Measurements from ENCODE around the gene ARHGAP32.

The ARHGAP32 gene

GRCh38 chr11:128942272-128942612 lies 249.9 kb downstream of the ARHGAP32 start:
- no peak overlapping the region for H3K4me3 ChIP-seq (ENCODE audit: low read length)

GRCh38 chr11:128941573-128942271 lies 250.4 kb downstream of the ARHGAP32 start:
- peaks cover 4% of the 10 kb centered on the region for H3K27me3 ChIP-seq (ENCODE audit: control insufficient read depth, insufficient read depth, low read length)
- no peaks in the 10 kb centered on the region for H3K9me3 ChIP-seq (ENCODE audit: control insufficient read depth, low read length)
- no peaks in the 10 kb centered on the region for H3K36me3 ChIP-seq (ENCODE audit: control insufficient read depth, insufficient read depth, low read length)
- H3K4me1 ChIP-seq (ENCODE audit: control insufficient read depth, insufficient read depth, low read length), result no peaks in the 10 kb centered on the region
- H3K4me3 ChIP-seq (ENCODE audit: low read length), result no peak overlapping the region
- H3K9ac ChIP-seq (ENCODE audit: low read length), result no peak overlapping the region

More at GRCh38 chr11:128942272-128942612, 249.9 kb downstream of the ARHGAP32 start:
- no peaks in the 10 kb centered on the region for H3K4me1 ChIP-seq (ENCODE audit: control insufficient read depth, insufficient read depth, low read length)
- no peaks in the 10 kb centered on the region for H3K36me3 ChIP-seq (ENCODE audit: control insufficient read depth, insufficient read depth, low read length)
- H3K9ac ChIP-seq (ENCODE audit: low read length), result no peak overlapping the region
- no peaks in the 10 kb centered on the region for H3K9me3 ChIP-seq (ENCODE audit: control insufficient read depth, low read length)
- peaks cover 4% of the 10 kb centered on the region for H3K27me3 ChIP-seq (ENCODE audit: control insufficient read depth, insufficient read depth, low read length)

GRCh38 chr11:128941110-128941509 lies 251.0 kb downstream of the ARHGAP32 start:
- no peak overlapping the region for H3K4me3 ChIP-seq (ENCODE audit: low read length)
- H3K9ac ChIP-seq (ENCODE audit: low read length), result no peak overlapping the region
- no peaks in the 10 kb centered on the region for H3K4me1 ChIP-seq (ENCODE audit: control insufficient read depth, insufficient read depth, low read length)
- no peaks in the 10 kb centered on the region for H3K9me3 ChIP-seq (ENCODE audit: control insufficient read depth, low read length)
- peaks cover 4% of the 10 kb centered on the region for H3K27me3 ChIP-seq (ENCODE audit: control insufficient read depth, insufficient read depth, low read length)
- no peaks in the 10 kb centered on the region for H3K36me3 ChIP-seq (ENCODE audit: control insufficient read depth, insufficient read depth, low read length)

- Histone ChIP-seq H3K27me3 (ENCODE audit: control insufficient read depth, insufficient read depth, low read length) (peaks cover 4% of the 10 kb centered on the region), H3K4me3 (ENCODE audit: low read length) (no peak overlapping the region)
These were observed 251.5 kb downstream of the ARHGAP32 start for GRCh38 chr11:128940603-128941002.

GRCh38 chr11:128940156-128940555 lies 252.0 kb downstream of the ARHGAP32 start:
- Histone ChIP-seq H3K27me3 (ENCODE audit: control insufficient read depth, insufficient read depth, low read length) (peaks cover 4% of the 10 kb centered on the region), H3K4me1 (ENCODE audit: control insufficient read depth, insufficient read depth, low read length) (no peaks in the 10 kb centered on the region), H3K4me3 (ENCODE audit: low read length) (no peak overlapping the region), H3K9ac (ENCODE audit: low read length) (no peak overlapping the region), H3K9me3 (ENCODE audit: control insufficient read depth, low read length) (no peaks in the 10 kb centered on the region), H3K36me3 (ENCODE audit: control insufficient read depth, insufficient read depth, low read length) (no peaks in the 10 kb centered on the region)

More at GRCh38 chr11:128940603-128941002, 251.5 kb downstream of the ARHGAP32 start:
- Histone ChIP-seq H3K9me3 (ENCODE audit: control insufficient read depth, low read length) (no peaks in the 10 kb centered on the region), H3K9ac (ENCODE audit: low read length) (no peak overlapping the region), H3K4me1 (ENCODE audit: control insufficient read depth, insufficient read depth, low read length) (no peaks in the 10 kb centered on the region), H3K36me3 (ENCODE audit: control insufficient read depth, insufficient read depth, low read length) (no peaks in the 10 kb centered on the region)

GRCh38 chr11:128939591-128939990 lies 252.5 kb downstream of the ARHGAP32 start:
- no peak overlapping the region for H3K9ac ChIP-seq (ENCODE audit: low read length)
- H3K36me3 ChIP-seq (ENCODE audit: control insufficient read depth, insufficient read depth, low read length), result no peaks in the 10 kb centered on the region
- H3K9me3 ChIP-seq (ENCODE audit: control insufficient read depth, low read length), result no peaks in the 10 kb centered on the region
- H3K27me3 ChIP-seq (ENCODE audit: control insufficient read depth, insufficient read depth, low read length), result peaks cover 4% of the 10 kb centered on the region
- H3K4me1 ChIP-seq (ENCODE audit: control insufficient read depth, insufficient read depth, low read length), result no peaks in the 10 kb centered on the region
- H3K4me3 ChIP-seq (ENCODE audit: low read length), result no peak overlapping the region

GRCh38 chr11:128938156-128938885 lies 253.8 kb downstream of the ARHGAP32 start:
- Histone ChIP-seq H3K27me3 (ENCODE audit: control insufficient read depth, insufficient read depth, low read length) (peaks cover 4% of the 10 kb centered on the region), H3K36me3 (ENCODE audit: control insufficient read depth, insufficient read depth, low read length) (no peaks in the 10 kb centered on the region), H3K4me3 (ENCODE audit: low read length) (no peak overlapping the region), H3K9me3 (ENCODE audit: control insufficient read depth, low read length) (no peaks in the 10 kb centered on the region), H3K4me1 (ENCODE audit: control insufficient read depth, insufficient read depth, low read length) (no peaks in the 10 kb centered on the region), H3K9ac (ENCODE audit: low read length) (no peak overlapping the region)

GRCh38 chr11:128937480-128937879 lies 254.6 kb downstream of the ARHGAP32 start:
- H3K4me1 ChIP-seq (ENCODE audit: control insufficient read depth, insufficient read depth, low read length), result no peaks in the 10 kb centered on the region
- no peak overlapping the region for H3K9ac ChIP-seq (ENCODE audit: low read length)
- no peaks in the 10 kb centered on the region for H3K36me3 ChIP-seq (ENCODE audit: control insufficient read depth, insufficient read depth, low read length)
- H3K4me3 ChIP-seq (ENCODE audit: low read length), result no peak overlapping the region
- H3K27me3 ChIP-seq (ENCODE audit: control insufficient read depth, insufficient read depth, low read length), result peaks cover 4% of the 10 kb centered on the region
- H3K9me3 ChIP-seq (ENCODE audit: control insufficient read depth, low read length), result no peaks in the 10 kb centered on the region

GRCh38 chr11:128936606-128937251 lies 255.4 kb downstream of the ARHGAP32 start:
- Histone ChIP-seq H3K36me3 (ENCODE audit: control insufficient read depth, insufficient read depth, low read length) (no peaks in the 10 kb centered on the region), H3K4me1 (ENCODE audit: control insufficient read depth, insufficient read depth, low read length) (no peaks in the 10 kb centered on the region), H3K9ac (ENCODE audit: low read length) (no peak overlapping the region), H3K27me3 (ENCODE audit: control insufficient read depth, insufficient read depth, low read length) (peaks cover 4% of the 10 kb centered on the region), H3K4me3 (ENCODE audit: low read length) (no peak overlapping the region), H3K9me3 (ENCODE audit: control insufficient read depth, low read length) (no peaks in the 10 kb centered on the region)

GRCh38 chr11:128934926-128935325 lies 257.2 kb downstream of the ARHGAP32 start:
- Histone ChIP-seq H3K9me3 (ENCODE audit: control insufficient read depth, low read length) (no peaks in the 10 kb centered on the region), H3K9ac (ENCODE audit: low read length) (no peak overlapping the region), H3K36me3 (ENCODE audit: control insufficient read depth, insufficient read depth, low read length) (no peaks in the 10 kb centered on the region), H3K4me3 (ENCODE audit: low read length) (no peak overlapping the region), H3K27me3 (ENCODE audit: control insufficient read depth, insufficient read depth, low read length) (peaks cover 7% of the 10 kb centered on the region), H3K4me1 (ENCODE audit: control insufficient read depth, insufficient read depth, low read length) (no peaks in the 10 kb centered on the region)

- Histone ChIP-seq H3K4me1 (ENCODE audit: control insufficient read depth, insufficient read depth, low read length) (no peaks in the 10 kb centered on the region), H3K9ac (ENCODE audit: low read length) (no peak overlapping the region), H3K27me3 (ENCODE audit: control insufficient read depth, insufficient read depth, low read length) (peaks cover 3% of the 10 kb centered on the region), H3K4me3 (ENCODE audit: low read length) (no peak overlapping the region), H3K9me3 (ENCODE audit: control insufficient read depth, low read length) (no peaks in the 10 kb centered on the region), H3K36me3 (ENCODE audit: control insufficient read depth, insufficient read depth, low read length) (no peaks in the 10 kb centered on the region)
These were observed 257.8 kb downstream of the ARHGAP32 start for GRCh38 chr11:128934351-128934750.

- no peaks in the 10 kb centered on the region for H3K4me1 ChIP-seq (ENCODE audit: control insufficient read depth, insufficient read depth, low read length)
- no peak overlapping the region for H3K9ac ChIP-seq (ENCODE audit: low read length)
- H3K4me3 ChIP-seq (ENCODE audit: low read length), result no peak overlapping the region
- H3K36me3 ChIP-seq (ENCODE audit: control insufficient read depth, insufficient read depth, low read length), result no peaks in the 10 kb centered on the region
- H3K9me3 ChIP-seq (ENCODE audit: control insufficient read depth, low read length), result no peaks in the 10 kb centered on the region
- H3K27me3 ChIP-seq (ENCODE audit: control insufficient read depth, insufficient read depth, low read length), result peaks cover 2% of the 10 kb centered on the region
These were observed 258.5 kb downstream of the ARHGAP32 start for GRCh38 chr11:128933481-128934178.
